NCI-H226 (cell line): ENCODE results near the gene FAIM2.
A peak's percentile ranks its signal among the peaks of the same experiment; 100 is the strongest.

Source experiments
- DNase-seq: peaks from one replicate; pipeline ENCODE4 v3.0.0-alpha.2; 2015

Gene FAIM2

DNA sequence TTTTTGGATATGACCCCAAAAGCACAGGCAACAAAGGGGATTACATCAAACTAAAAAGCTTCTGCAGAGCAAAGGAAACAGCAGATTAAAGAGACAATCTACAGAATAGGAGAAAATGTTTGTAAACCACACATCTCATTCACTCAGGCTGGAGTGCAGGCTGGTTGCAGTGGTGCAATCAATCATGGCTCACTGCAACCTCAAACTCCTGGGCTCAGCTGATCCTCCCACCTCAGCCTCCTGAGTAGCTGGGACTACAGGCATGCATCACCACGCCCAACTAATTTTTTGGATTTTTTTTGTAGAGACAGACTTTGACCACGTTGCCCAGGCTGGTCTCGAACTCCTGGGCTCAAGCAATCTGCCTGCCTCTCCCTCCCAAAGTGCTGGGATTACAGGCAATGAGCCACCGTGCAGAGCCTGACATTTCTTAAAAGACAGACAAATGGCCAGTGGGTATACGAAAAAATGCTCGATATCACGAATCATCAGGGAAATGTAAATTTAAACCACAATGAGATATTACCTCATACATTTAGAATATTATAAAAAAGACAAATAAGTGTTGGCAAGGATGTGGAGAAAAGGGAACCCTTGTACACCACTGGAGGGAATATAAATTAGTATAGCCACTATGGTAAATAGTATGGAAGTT, 85.3 kb downstream of the FAIM2 start:
- DNase-seq: peak; percentile 77
